CD4-positive, alpha-beta T cell treated with Interleukin-15 for 4 hours (primary cell): ENCODE measurements around the gene GPAT3.
"Not testable (repeated sequence)": the region's sequence is repeated elsewhere in the genome, so short reads cannot be mapped to it uniquely, and the experiment has no call there.

ENCODE experiments used
- DNase-seq: peaks from one replicate; pipeline ENCODE4 v3.0.0-alpha.2; 2020; ENCODE audit warnings: low spot score

The GPAT3 gene

GRCh38 chr4:83535520-83536361 lies at the start of gene GPAT3:
Gene GPAT3 (plus strand): TSS chr4:83536108. CDS start chr4:83536623, 515 bp downstream.
- peak; percentile 63 for DNase-seq

DNA sequence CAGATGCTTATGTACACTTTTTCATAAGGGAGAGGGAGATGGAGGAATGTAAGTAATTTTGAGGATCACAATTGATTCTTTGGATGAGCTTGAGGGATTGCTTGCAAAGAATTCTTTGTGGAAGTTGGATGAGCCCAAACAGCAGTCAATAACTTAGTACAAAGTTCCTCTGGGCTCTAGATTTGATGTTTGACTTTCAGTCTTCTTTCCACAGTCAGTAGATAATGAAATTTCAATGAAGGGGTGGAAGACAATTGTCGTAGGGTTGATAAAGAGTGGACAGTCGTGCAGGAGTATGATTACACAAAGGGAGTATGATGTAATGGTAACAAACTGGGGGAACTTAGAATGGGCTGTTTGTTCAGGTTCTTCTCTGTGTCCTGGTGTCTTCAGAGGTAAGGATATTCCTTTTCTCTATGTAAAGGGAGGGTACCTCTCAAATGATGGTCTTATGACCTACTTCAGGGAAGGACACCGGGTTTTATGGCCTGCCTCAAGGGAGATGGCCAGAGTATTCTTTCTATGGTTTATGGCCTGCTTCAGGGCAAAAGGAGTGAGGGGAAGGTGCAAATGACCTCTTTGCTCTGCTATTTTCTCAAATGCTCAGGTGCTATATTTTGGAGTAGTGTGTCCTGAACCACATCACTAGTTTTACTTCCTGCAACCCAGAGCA lies 49.3 kb upstream of the GPAT3 start:
- DNase-seq, result no peak

DNA sequence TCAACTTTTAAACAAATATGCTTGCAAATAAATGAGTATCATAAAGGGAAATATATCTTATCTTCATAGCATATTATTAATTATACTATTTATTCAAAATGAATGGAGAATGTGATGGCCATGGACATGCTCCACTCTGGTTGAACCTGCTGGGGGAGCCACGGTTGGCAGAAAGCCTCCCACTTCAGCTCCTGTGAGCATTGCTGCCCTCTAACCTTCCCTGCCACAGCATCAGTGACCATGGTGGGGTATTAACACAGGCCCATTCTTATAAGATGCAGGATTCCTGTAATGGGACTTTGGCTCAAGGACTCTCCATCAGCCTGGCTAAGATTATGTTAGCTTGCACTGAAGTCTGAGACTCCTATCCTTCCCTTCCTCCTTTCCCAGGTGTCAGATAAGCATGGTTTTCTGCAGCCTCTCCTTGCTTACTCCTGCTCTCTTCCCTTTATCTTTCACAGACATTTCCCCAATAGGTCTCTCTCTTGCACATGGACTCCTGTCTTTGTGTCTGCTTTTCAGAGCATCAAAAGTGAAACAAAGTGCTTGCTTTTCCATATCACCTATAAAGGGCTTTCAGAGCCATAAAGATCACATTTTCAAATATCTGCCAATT lies 46.1 kb upstream of the GPAT3 start:
- DNase-seq, result no peak

DNA sequence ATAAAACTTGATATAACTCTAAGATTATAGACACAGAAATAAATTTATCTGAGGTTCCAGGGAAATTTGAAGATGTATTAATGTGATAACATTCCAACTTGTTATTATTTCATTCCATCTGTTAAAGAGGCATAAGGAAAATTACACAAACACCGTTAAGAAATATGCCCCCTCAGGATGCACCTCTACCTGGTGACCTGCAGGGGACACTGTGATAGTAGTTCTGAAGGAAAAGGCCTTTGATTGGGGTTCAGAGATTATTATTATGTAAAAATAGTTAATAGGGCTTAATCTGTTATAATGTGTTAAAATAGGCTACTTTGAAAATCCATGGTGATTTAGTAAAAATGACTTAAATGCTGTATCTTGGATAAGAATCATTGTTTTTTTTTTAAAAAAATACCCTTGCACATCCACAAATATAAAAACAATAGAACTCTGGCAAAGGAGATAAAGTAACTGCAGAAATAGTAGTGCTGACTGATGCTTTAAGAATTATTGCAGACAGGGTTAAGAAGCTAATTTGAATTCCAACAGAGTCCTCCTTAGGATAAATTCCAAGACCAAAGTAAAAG lies 44.9 kb upstream of the GPAT3 start:
- DNase-seq, result peak; percentile 41

DNA sequence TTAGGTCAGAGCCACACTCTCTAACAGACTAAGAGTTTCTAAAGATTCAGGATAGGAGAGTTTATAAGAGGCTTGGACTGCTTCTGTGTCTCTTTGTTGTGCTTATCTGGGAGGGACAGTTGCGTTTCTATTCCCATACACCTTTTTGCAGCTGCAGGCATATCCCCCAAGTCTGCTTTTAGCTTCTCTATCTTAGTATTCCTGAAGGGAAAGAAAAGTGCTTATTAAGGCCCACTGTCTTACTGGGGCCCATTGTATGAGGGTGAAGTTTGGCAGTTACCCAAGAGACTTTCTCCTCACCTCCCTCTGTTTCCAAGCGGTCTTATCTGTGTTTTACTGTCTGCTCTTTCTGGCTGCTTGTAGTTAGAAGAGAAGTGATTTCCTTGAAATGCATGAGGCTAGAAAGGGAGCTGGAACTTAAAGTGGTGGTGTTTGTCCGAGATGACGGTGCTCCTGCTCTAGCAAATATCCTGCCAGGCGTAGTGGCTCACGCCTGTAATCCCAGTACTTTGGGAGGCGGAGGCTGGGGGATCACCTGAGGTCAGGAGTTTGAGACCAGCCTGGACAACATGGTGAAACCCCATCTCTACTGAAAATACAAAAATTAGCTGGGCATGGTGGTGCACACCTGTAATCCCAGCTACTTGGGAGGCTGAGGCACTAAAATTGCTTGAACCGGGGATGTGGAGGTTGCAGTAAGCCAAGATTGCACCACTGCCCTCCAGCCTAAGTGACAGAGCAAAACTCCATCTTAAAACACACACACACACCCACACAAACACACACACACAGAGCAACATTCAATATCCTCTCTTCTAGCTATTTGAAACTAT lies 39.6 kb upstream of the GPAT3 start:
- DNase-seq, result not testable (repeated sequence)

GRCh38 chr4:83498187-83498586 lies 37.7 kb upstream of the GPAT3 start:
- no peak for DNase-seq

DNA sequence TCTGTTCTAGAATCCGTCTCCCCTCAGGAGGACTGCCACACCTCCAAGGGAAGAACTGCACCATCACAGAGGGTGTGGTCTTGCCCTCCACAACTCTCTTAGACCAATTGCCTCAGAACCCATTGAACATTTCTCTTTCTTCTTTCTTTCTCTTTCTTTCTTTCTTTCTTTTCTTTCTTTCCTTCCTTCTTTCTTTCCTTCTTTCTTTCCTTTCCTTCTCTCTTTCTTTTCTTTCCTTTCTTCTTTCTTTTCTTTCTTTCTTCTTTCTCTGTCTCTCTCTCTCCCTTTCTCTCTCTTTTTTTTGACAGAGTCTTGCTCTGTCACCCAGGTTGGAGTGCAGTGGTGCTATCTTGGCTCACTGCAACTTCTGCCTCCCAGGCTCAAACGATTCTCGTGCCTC lies 34.2 kb upstream of the GPAT3 start:
- not testable (repeated sequence) for DNase-seq

DNA sequence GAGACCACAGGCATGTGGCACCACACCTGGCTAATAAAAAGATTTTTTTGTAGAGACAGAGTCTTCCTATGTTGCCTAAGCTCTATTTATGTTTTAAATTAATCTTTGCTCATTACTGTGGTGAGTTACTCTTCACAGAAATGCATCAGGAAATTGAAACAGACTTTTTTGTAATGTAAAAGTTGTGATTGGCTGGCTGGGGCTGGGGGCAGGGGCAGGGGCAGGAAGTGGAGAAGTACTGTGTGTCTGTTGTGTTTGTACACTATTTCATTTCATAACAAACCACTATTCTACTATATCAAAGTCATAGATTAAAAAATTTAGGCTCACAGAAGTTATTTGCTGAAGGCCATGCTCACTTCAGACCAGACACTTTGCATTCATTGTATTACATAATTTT lies 31.9 kb upstream of the GPAT3 start:
- peak; percentile 40 for DNase-seq

GRCh38 chr4:83504503-83504902 lies 31.4 kb upstream of the GPAT3 start:
- DNase-seq, result no peak

- no peak for DNase-seq
Observed at GRCh38 chr4:83504996-83505395, 30.9 kb upstream of the GPAT3 start.

- peak; percentile 64 for DNase-seq
Observed at GRCh38 chr4:83509156-83509585, 26.7 kb upstream of the GPAT3 start.

DNA sequence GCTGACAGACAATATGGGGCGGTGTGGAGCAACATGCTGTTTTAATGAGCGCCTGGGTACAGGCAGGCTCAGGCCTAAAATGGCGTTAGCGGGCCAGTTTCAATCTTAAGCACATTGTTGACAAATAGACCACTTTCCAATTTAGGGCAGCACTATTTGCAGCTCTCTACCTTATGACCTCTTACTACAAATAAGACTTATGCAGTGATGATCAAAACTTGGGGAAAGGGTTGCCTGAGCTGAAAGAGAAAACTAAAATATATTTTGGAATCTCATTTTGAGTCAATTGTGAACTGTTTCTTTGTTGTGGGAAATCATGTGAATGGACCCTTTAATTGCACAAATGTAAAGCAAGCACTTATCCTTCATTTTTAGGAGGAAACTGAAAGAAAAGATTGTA lies 25.5 kb upstream of the GPAT3 start:
- DNase-seq, result no peak

DNA sequence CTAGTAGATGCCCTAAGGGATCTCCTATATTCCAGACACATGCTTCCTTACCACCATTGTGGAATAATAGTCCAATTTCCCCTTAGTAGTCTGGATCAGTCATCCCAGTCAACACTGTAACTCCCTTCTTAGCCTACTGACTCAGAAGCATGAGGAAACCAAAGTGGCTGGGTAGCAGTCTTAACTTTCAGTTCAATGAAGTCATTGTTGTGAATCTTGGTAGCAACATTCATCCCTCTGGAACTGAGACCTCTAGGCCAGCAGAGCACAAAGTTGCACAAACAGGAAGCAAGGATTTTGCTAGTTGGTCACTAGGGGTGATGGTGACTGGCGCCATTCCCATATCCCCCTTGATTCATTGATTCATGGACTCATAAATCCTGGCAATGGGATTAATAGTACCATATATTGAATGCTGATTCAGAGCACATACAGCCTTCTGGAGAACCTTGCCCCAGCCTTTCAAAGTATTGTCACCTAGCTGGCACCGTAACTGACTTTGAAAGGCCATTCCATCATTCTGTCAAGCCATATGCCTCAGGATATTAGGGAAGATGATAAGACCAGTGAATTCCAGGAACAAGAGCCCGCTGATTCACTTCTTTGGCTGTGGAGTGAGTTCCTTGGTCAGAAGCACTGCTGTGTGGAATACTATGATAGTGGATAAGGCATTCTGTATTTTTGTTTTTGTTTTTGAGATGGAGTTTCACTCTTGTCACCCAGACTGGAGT lies 19.7 kb upstream of the GPAT3 start:
- DNase-seq, result no peak

DNA sequence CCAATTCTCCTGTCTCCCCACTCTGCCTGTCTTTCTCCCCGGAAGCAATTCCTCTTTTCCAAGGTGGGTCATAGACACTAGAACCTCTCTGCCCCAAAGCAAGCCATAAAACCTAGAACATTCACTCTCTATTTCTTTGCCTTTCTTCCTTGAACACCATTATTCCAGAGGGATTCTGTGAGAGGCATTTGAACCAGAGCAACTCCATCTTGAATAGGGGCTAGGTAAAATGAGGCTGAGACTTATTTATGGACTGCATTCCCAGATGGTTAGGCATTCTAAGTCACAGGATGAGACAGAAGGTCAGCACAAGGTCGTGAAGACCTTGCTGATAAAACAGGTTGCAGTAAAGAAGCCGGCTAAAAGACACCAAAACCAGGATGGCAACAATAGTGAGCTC lies 13.7 kb upstream of the GPAT3 start:
- DNase-seq, result no peak

GRCh38 chr4:83527671-83528070 lies 8.2 kb upstream of the GPAT3 start:
- DNase-seq, result no peak

DNA sequence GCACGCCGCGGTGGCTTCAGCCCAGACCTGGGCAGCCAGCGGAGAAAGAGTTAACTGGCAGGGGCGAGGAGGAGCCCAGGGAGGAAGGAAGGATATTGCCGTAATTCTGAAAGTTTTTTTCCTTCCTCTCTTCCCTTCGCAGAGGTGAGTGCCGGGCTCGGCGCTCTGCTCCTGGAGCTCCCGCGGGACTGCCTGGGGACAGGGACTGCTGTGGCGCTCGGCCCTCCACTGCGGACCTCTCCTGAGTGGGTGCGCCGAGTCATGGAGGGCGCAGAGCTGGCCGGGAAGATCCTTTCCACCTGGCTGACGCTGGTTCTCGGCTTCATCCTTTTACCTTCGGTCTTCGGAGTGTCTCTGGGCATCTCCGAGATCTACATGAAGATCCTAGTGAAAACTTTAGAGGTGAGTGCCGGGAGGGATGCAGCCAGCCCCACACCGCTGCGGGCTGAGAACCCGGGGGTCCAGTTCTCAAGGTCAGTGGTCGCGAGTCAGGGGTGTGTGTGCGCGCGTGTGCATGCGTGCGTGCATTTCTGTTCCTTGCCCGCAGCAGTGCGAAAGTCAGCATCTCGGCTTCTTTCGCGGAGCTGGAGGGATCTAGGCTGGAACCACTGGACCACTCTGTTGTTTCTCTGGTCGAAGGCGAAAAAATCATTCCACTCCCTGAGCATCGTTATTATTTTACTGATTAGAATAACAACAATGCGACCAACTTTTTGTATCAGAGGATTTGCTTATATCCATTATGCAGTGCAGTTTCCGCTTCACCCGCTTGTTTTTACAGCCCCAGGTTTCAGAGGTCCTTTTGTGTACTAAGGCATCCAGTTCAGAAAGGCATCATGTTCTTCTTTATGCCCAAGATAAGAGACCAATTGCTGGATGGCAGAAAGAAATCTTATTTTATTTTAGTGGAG lies 709 bp downstream of the GPAT3 start:
- no peak for DNase-seq

DNA sequence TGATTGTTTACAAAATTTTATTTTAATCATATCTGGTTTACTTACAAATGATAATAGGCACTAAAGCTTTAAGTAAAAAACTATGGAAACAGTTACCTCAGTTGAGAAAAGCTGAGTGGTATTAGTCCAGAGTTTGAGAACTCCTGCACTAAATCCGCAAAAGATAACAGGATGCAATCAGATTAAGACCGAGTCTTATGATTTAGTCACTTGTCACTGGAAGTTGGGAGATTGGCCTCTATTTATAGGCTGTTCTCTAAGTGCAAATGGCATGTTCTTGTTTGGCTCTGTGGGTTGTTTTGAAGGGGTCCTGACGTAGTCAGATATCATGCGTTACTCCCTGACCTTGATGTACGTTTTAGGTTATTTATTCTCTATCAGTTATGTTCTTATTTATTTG lies 6.3 kb downstream of the GPAT3 start:
- no peak for DNase-seq

- DNase-seq, result no peak
Observed at GRCh38 chr4:83546786-83547185, 10.9 kb downstream of the GPAT3 start.

DNA sequence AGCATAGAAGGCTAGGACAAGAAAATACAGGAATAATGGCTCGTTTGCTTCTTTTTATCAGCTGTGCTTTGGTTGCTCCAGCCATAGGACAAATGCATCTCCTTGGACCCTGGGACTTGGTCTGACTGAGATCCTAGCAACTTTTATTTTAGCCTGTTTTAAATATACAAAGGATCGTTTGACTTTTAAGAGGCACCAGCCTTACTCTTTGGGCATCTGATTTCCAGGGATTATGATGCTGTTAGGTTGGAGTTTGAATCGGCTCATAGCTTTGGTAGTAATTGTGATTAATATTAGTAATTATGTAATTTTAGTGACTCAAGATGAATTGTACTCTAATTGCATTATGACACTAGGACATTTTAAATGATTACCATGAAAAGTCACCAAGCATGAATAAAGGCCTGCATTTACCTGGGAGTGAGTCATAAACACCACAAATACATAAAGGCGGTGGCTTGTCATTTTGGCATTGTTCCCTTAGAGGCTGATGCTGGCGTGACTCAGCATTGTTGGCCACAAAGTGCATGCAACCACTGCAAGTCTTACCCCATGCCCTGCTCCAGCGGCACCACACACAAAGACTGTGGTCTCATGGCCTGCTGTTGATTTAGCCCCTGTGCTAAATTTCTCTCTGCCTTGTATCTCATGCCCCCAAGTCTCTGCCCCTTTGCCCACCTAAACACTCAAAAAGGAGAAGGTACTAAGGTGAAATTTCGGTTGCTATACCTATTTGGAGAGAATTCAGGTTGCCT lies 12.4 kb downstream of the GPAT3 start:
- peak; percentile 69 for DNase-seq
